ENCODE measurements around the gene IPO4. TPM values are rescaled to one million over a fixed set of nuclear protein-coding genes. Genes with fewer than 3 reads are reported as not detected.

The IPO4 gene
- total and polyA plus RNA-seq, 10 of the 15 experiments (the other 5 are each of a cell fraction or from before 2014, with no cell fraction given) = 7.8 to 139 (median 37.6) TPM

GRCh38 chr14:24215495-24216344, 27.1 kb upstream of the IPO4 start, which contains the start of gene MDP1 (continued):
- no peak for TF ChIP-seq HDAC2 (IDR thresholded peaks at IDR 0.05)
- TF ChIP-seq SREBF2 (IDR thresholded peaks at IDR 0.05; ENCODE audit: low read length) = no peak
- TF ChIP-seq POLR2AphosphoS2 (IDR thresholded peaks at IDR 0.05; ENCODE audit: low read depth, low read length) = peak; percentile 86; the same call in 1 of the 2 replicates
- TF ChIP-seq SP1 (IDR thresholded peaks at IDR 0.05; ENCODE audit: low read depth, low read length) = peak; percentile 14
- 0 out of 2 replicates have a peak, but pooled peaks have one; percentile 63 for TF ChIP-seq STAT1 (conservative IDR thresholded peaks at IDR 0.05)
- peak; percentile 73; the same call in 1 of the 2 replicates for TF ChIP-seq BACH1 (IDR thresholded peaks at IDR 0.05; ENCODE audit: borderline replicate concordance)
- peak; percentile 77 for TF ChIP-seq RUNX3 (IDR thresholded peaks at IDR 0.05; ENCODE audit: low read length)
- peak; percentile 94 for TF ChIP-seq SMARCA5 (IDR thresholded peaks at IDR 0.05)
- TF ChIP-seq MLLT1 (IDR thresholded peaks at IDR 0.05) = peak; percentile 70
- peak; percentile 76 for TF ChIP-seq RAD21 (IDR thresholded peaks at IDR 0.05; ENCODE audit: insufficient read depth, low read depth, low read length)
- 0 out of 2 replicates have a peak, but pooled peaks have one; percentile 9 for TF ChIP-seq NRF1 (conservative IDR thresholded peaks at IDR 0.05; ENCODE audit: low read depth, low read length)

Data from GM12878 (cell line).